K562 treated with DMSO at 1 percent for 24 hours (cell line): ENCODE measurements around the gene ROBO4. TPM values are rescaled to one million over a fixed set of nuclear protein-coding genes. Genes with fewer than 3 reads are reported as not detected.

Experiments used
- total RNA-seq: library from RNA; unstranded; fragments of 300-600 nt; gene quantifications from 2 replicates; pipeline ENCODE4 v1.2.3, GENCODE V29; 2022; ENCODE audit warnings: low read depth; ENCODE audit not compliant: insufficient read depth

The ROBO4 gene
- not detected in 2 replicates for total RNA-seq

GRCh38 chr11:124897674-124898262 is at the start of gene ROBO4:
Gene ROBO4 (minus strand): TSS chr11:124897865. CDS start chr11:124897795, 70 bp downstream.

GRCh38 chr11:124935548-124936514 is 38.2 kb upstream of the ROBO4 start, which contains the start of gene HEPACAM:
Gene HEPACAM (minus strand): TSS chr11:124936047. CDS start chr11:124936006, 41 bp downstream.

DNA sequence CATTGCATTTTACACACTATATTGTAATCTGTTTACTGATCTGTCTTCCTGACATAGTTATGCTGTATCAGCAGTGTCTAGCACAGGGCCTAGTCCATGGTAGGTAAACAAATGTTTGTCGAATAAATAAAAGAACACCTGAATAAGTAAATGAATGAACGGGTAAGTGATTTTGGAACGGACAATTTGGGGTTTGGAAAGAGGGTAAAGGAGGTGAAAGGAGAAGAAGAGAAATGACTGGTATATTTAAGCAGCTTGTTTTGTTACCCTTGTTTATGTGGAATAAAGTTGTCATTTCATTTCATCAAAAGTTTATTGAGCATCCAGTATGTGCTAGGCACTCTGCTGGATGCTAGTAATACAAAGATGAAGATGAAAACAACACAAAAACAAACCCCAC is 21.3 kb upstream of the ROBO4 start, which contains the start of gene HEPN1:
Gene HEPN1 (plus strand): TSS at position 301 of the 400 bp plus-strand sequence.

DNA sequence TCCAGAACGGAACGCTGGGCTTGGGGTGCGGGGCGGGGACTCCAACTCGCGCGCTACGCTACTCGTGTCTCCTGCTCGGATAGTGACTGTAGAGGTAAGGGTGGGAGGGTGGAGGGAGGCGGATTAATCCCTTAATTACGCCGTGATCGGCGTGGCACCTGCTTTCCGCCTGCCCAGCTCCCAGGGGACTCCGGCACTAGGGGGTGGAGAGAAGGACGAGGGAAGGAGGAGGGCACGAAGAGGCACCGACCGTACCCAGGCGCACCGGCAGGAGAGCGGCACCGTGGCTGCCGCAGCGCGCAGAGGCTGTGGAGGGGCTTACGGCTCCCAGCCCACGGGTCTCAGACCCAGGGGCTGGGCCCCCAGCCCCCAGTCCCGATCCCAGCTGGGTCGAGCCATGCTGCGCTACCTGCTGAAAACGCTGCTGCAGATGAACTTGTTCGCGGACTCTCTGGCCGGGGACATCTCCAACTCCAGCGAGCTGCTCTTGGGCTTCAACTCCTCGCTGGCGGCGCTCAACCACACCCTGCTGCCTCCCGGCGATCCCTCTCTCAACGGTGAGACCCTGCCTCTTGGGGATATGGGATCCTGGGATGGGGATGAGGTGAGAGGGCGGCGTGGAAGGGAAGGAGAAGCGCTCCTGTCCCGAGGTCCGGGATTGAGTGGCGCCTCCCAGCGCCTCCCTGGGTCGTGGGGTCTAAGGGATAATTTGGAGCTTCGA is 32.3 kb downstream of the ROBO4 start, which contains the start of gene ROBO3:
Gene ROBO3 (plus strand): TSS at position 252 of the 721 bp plus-strand sequence. CDS start 146 bp downstream, at position 398.

Other genes starting within 250 kb of the ROBO4 start
- gene SIAE, start 224.1 kb downstream of the ROBO4 start, total RNA-seq = 3.6 and 3.9 TPM in 2 replicates
- gene SPA17, start 224.0 kb downstream of the ROBO4 start, total RNA-seq = 7.9 and 12.9 TPM in 2 replicates
- 17.7 and 18.4 TPM in 2 replicates for gene NRGN, start 157.9 kb downstream of the ROBO4 start, total RNA-seq
- not detected in 2 replicates for gene VSIG2, start 145.6 kb downstream of the ROBO4 start, total RNA-seq
- 0.71 and 1.1 TPM in 2 replicates for gene ESAM, start 135.6 kb downstream of the ROBO4 start, total RNA-seq
- 3.2 and 4.7 TPM in 2 replicates for gene MSANTD2, start 97.5 kb downstream of the ROBO4 start, total RNA-seq
- 1.3 and 2.5 TPM in 2 replicates for gene ROBO3, start 32.4 kb downstream of the ROBO4 start, total RNA-seq
- gene HEPN1, start 21.4 kb upstream of the ROBO4 start, total RNA-seq = not detected in 2 replicates
- not detected in 2 replicates for gene HEPACAM, start 38.2 kb upstream of the ROBO4 start, total RNA-seq
- 2.4 and 4.6 TPM in 2 replicates for gene CCDC15, start 56.3 kb upstream of the ROBO4 start, total RNA-seq
- 1.8 and 2.0 TPM in 2 replicates for gene SLC37A2, start 165.4 kb upstream of the ROBO4 start, total RNA-seq
- 14.0 and 16.0 TPM in 2 replicates for gene TMEM218, start 213.8 kb upstream of the ROBO4 start, total RNA-seq